ENCODE measurements around the gene NIN.

Gene NIN

GRCh38 chr14:50741567-50741966, 89.4 kb downstream of the NIN start:
- TF ChIP-seq REST (IDR thresholded peaks at IDR 0.05; ENCODE audit: insufficient read depth in 1 of 2, low read depth in 2 of 2, low read length in 2 of 2) (no peak), SIN3A (IDR thresholded peaks at IDR 0.05; ENCODE audit: borderline replicate concordance, insufficient read depth, low read length) (no peak), FOXP2 (optimal IDR thresholded peaks at IDR 0.05; ENCODE audit: borderline replicate concordance, extremely low read depth, extremely low read length, insufficient read depth) (no peak), POLR2AphosphoS5 (IDR thresholded peaks at IDR 0.05; ENCODE audit: low read depth, low read length) (no peak), TAF1 (IDR thresholded peaks at IDR 0.05; ENCODE audit: borderline replicate concordance, insufficient read depth, low read length) (no peak)

- no peak for TF ChIP-seq POLR2AphosphoS5 (IDR thresholded peaks at IDR 0.05; ENCODE audit: low read depth, low read length)
- no peak for TF ChIP-seq FOXP2 (optimal IDR thresholded peaks at IDR 0.05; ENCODE audit: borderline replicate concordance, extremely low read depth, extremely low read length, insufficient read depth)
- no peak for TF ChIP-seq TAF1 (IDR thresholded peaks at IDR 0.05; ENCODE audit: borderline replicate concordance, insufficient read depth, low read length)
These were observed 90.1 kb downstream of the NIN start for GRCh38 chr14:50740856-50741255.

- TF ChIP-seq SIN3A (IDR thresholded peaks at IDR 0.05; ENCODE audit: borderline replicate concordance, insufficient read depth, low read length), result no peak
- TF ChIP-seq TAF1 (IDR thresholded peaks at IDR 0.05; ENCODE audit: borderline replicate concordance, insufficient read depth, low read length), result no peak
These were observed 91.8 kb downstream of the NIN start for GRCh38 chr14:50739186-50739585.

- TF ChIP-seq POLR2AphosphoS5 (IDR thresholded peaks at IDR 0.05; ENCODE audit: low read depth, low read length) (no peak), REST (IDR thresholded peaks at IDR 0.05; ENCODE audit: insufficient read depth in 1 of 2, low read depth in 2 of 2, low read length in 2 of 2) (no peak), TAF1 (IDR thresholded peaks at IDR 0.05; ENCODE audit: borderline replicate concordance, insufficient read depth, low read length) (no peak), SIN3A (IDR thresholded peaks at IDR 0.05; ENCODE audit: borderline replicate concordance, insufficient read depth, low read length) (no peak), FOXP2 (optimal IDR thresholded peaks at IDR 0.05; ENCODE audit: borderline replicate concordance, extremely low read depth, extremely low read length, insufficient read depth) (no peak)
These were observed 94.0 kb downstream of the NIN start for GRCh38 chr14:50736932-50737419.

- TF ChIP-seq REST (IDR thresholded peaks at IDR 0.05; ENCODE audit: insufficient read depth in 1 of 2, low read depth in 2 of 2, low read length in 2 of 2) (no peak), TAF1 (IDR thresholded peaks at IDR 0.05; ENCODE audit: borderline replicate concordance, insufficient read depth, low read length) (no peak), SIN3A (IDR thresholded peaks at IDR 0.05; ENCODE audit: borderline replicate concordance, insufficient read depth, low read length) (no peak), FOXP2 (optimal IDR thresholded peaks at IDR 0.05; ENCODE audit: borderline replicate concordance, extremely low read depth, extremely low read length, insufficient read depth) (no peak), POLR2AphosphoS5 (IDR thresholded peaks at IDR 0.05; ENCODE audit: low read depth, low read length) (no peak)
These were observed 95.8 kb downstream of the NIN start for GRCh38 chr14:50734950-50735695.

GRCh38 chr14:50733494-50733893, 97.5 kb downstream of the NIN start:
- TF ChIP-seq TAF1 (IDR thresholded peaks at IDR 0.05; ENCODE audit: borderline replicate concordance, insufficient read depth, low read length) (no peak), POLR2AphosphoS5 (IDR thresholded peaks at IDR 0.05; ENCODE audit: low read depth, low read length) (no peak), SIN3A (IDR thresholded peaks at IDR 0.05; ENCODE audit: borderline replicate concordance, insufficient read depth, low read length) (no peak), FOXP2 (optimal IDR thresholded peaks at IDR 0.05; ENCODE audit: borderline replicate concordance, extremely low read depth, extremely low read length, insufficient read depth) (no peak), REST (IDR thresholded peaks at IDR 0.05; ENCODE audit: insufficient read depth in 1 of 2, low read depth in 2 of 2, low read length in 2 of 2) (no peak)

All from PFSK-1 (cell line).